GM19043 (cell line): Measurements from ENCODE around the gene PROKR1.
"Not testable (repeated sequence)": the region's sequence is repeated elsewhere in the genome, so short reads cannot be mapped to it uniquely, and the experiment has no call there.

Source experiments
- ATAC-seq: cut with Tn5 transposase; IDR thresholded peaks from one replicate; pipeline ENCODE4 v1.9.1; 2021; ENCODE audit warnings: low read depth; ENCODE audit not compliant: unreplicated experiment

The PROKR1 gene

DNA sequence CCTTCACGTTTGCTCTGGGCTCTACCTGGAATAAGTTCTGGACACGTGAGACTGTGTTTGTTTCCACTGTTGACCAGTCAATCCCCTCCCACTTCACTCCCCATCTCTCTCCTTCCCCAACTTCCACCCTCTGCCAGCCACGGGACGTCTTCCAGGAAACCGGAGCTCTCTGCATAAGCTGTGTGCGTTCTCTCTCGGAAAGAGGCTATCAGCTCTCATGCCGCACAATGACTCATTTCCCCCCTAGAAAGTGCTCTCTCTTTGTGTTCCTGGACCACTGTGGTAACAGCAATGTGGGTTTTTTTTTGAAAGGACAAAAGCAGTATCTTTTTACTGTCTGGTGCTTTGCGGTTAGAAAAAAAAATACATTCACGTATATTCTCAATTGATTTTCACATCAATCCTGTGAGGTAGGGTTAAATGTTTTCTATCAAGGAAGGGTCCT is 10.2 kb downstream of the PROKR1 start:
- ATAC-seq: peak; percentile 82

DNA sequence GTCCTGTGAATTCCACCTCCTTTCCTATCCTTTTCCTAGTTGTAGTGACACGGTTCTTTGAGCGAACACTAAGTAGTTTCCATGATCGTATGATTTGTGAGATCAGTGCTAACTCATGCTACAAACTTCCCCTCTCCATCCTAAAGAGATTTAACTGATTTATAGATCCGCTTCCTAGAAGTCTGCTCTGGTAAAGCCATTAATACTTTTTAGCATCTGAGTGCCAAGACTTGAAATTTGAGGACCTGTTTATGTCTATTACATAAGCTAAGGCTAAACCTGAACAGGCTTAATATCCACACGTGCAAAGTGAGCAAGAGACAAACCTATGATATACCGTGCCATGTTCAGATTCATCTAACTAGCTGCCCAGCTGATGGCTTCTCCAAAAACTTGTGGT is 14.9 kb downstream of the PROKR1 start:
- no peak for ATAC-seq

DNA sequence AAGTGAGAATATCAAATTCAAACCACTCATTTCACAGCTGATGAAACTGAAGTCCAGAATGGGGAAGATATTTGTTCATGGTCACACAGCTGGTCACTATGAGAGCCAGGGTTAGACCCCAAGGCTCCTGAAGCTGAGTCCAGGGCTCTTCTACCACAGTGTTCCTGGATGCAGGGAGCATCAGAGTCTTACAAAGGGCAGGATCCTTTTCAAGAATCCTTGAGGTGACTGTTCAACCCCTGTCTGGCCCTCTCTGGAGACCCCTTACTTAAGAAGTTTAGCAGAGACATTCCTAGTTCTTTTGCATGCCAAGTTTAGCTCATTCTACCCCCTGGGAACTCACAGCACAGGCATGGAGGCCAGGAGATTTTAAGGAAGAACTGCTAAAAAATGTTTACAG is 15.7 kb downstream of the PROKR1 start:
- no peak for ATAC-seq

- ATAC-seq: no peak
These were observed 17.3 kb downstream of the PROKR1 start for GRCh38 chr2:68660658-68661057.

- no peak for ATAC-seq
These were observed 19.1 kb downstream of the PROKR1 start for GRCh38 chr2:68662466-68662865.

DNA sequence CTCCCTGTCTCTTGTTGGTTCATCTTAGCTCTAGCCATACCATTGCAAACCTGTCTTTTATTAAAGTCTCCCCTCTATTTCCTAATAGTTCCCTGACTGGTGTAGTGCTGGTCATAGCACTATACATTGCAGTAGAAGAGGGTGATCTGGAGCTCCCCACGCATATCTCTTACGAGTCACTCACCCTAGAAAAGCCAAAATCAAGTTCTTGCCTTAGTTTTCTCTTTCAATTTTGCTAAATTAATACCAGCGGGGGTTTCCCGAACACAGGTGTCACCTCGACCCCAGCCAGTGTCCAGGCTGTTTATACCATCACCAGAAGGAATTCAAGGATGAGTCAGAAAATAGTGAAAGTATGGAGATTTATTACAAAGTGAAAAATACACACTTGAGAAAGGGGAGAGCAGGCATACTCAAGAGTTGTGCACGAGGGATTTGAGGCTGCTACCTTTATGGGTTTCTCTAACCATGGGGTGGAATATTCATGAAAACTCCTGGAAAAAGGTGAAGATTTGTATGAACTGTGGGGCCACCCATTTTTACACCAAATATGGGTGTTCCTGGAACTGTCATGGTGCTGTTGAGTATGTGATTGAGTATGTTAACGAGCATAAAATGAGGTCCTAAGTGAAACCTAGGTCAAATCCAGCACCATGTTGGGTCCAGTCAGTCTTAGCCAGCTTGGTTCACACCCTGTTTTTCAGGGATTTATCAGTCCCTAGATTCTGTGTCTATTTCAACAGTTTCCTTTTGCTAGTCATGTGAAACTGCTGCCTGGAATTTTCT is 20.2 kb downstream of the PROKR1 start:
- no peak for ATAC-seq

GRCh38 chr2:68667371-68667770 is 24.0 kb downstream of the PROKR1 start:
- no peak for ATAC-seq

- ATAC-seq: no peak
These were observed 26.3 kb downstream of the PROKR1 start for GRCh38 chr2:68669651-68670050.

DNA sequence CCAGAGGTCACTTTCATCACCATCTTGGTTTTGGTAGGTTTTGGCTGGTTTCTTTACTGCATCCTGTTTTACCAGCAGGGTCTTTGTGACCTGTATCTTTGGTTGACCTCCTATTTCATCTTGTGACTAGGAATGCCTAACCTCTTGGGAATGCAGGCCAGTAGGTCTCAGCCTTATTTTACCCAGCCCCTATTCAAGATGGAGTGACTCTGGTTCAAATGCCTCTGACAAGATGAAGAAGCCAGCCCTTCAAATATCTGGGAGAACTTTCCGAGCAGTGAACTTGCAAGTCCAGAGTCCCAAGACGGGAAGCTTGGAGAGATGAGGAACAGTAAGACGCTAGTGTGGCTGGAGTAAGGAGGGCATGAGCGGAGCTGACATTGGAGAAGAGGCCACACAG is 28.6 kb downstream of the PROKR1 start:
- no peak for ATAC-seq

DNA sequence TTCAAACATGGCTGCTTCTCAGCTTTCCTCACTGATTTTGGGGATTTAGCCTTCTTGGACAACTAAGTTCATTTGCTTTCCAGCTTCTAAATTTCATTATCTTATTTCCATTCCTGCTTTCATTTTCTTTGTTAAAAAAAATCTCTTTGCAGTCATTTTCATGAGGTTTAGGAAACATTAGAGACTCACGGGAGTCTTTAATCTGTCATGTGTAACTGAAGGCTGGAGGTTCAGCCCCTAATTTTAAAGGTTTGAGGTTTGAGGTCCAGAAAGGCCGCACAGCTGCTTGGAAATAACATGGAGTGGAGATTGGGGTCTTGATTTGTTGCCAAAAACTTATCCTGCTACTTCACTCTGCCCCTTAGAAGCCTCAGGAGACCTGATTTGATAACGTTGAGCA is 30.3 kb downstream of the PROKR1 start:
- ATAC-seq: no peak

GRCh38 chr2:68675470-68675869 is 32.1 kb downstream of the PROKR1 start:
- no peak for ATAC-seq

GRCh38 chr2:68677837-68678236 is 34.5 kb downstream of the PROKR1 start:
- not testable (repeated sequence) for ATAC-seq

- ATAC-seq: not testable (repeated sequence)
These were observed 36.0 kb downstream of the PROKR1 start for GRCh38 chr2:68679166-68679916.

DNA sequence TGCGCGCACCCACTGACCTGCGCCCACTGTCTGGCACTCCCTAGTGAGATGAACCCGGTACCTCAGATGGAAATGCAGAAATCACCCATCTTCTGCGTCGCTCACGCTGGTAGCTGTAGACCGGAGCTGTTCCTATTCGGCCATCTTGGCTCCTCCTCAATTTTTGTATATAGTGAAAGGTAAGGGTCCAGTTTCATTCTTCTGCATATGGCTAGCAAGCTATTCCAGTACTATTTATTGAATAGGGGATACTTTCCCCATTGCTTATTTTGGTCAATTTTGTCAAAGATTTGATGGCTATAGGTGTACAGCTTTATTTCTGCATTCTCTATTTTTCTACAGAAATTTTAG is 36.5 kb downstream of the PROKR1 start:
- not testable (repeated sequence) for ATAC-seq

- no peak for ATAC-seq
These were observed 40.8 kb downstream of the PROKR1 start for GRCh38 chr2:68684197-68684596.

GRCh38 chr2:68686178-68686577 is 42.8 kb downstream of the PROKR1 start:
- no peak for ATAC-seq

DNA sequence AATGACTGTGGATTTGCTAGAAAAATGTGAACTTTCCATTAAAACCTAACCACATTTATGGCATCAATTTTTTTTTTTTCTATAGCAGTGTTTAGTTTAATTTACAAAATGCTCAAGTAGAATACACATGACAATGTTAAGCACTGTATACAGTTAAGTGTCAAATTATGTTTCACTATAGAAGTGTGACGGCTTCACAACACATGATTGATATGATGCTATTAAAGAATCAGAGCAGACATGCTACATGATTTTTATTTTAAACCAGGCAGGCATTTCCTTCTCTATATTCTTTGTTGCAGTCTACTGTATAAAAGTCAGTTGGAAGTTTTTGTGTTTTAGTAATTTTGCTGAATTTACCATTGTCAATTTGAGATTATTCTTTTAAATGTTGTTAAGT is 43.6 kb downstream of the PROKR1 start:
- ATAC-seq: no peak

GRCh38 chr2:68689553-68690537 is 46.5 kb downstream of the PROKR1 start:
- ATAC-seq: peak; percentile 89

- no peak for ATAC-seq
These were observed 47.5 kb downstream of the PROKR1 start for GRCh38 chr2:68690851-68691250.

- no peak for ATAC-seq
These were observed 49.1 kb downstream of the PROKR1 start for GRCh38 chr2:68692511-68692910.

DNA sequence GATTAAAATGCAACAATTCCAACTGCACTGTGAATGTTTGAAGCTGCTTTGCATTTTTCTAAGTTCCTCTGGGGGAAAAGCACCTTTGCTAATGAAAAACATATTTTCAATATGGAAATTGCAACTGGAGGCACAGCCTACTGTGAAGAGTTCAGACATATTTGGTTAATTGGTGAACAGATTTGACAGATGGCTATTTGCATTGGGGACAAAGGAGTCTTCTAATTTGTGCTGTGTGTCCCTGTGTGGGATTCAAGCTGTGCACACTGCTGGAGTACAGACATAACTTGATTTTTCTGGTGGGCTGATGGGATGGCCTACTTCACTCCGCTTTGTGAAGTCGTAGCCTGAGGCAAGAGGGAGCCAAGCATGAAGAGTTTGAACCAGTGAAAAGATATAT is 50.6 kb downstream of the PROKR1 start:
- ATAC-seq: no peak
